Body of pancreas (tissue), 4 donors: ENCODE data around the gene LGR6. TPM values are rescaled to one million over a fixed set of nuclear protein-coding genes. Genes with fewer than 3 reads are reported as not detected.

ENCODE experiments used
- ATAC-seq: fragments of 150-250 bp; one replicate; pipeline ENCODE4 v1.9.1; 2016
- DNase-seq, 4 donors: peaks; one replicate each; pipeline ENCODE4 v3.0.0-alpha.2; 2019
- H3K27ac ChIP-seq, 4 donors: fragments of 200-600 bp; sonication (generic); 1 replicate in 3 of 4; 2 replicates in 1 of 4; pipeline versions ENCODE4 v1.5.1 to v1.6.1; 2016 to 2019; ENCODE audit warnings: mild to moderate bottlenecking in 1 of 4, mixed read lengths in 1 of 4, moderate library complexity in 1 of 4
- H3K27me3 ChIP-seq, 2 donors: fragments of 200-600 bp; sonication (generic); one replicate each; pipeline ENCODE4 v1.6.0; 2016; ENCODE audit warnings: mild to moderate bottlenecking in 1 of 2
- H3K36me3 ChIP-seq, 2 donors: fragments of 200-600 bp; sonication (generic); replicated peaks in 1 of 2; 2 replicates each; pipeline ENCODE4 v1.5.1; 2016; ENCODE audit warnings: low read depth in 2 of 2; ENCODE audit not compliant: insufficient read depth in 1 of 2
- H3K4me1 ChIP-seq: fragments of 200-600 bp; sonication (generic); one replicate; pipeline ENCODE4 v1.6.0; 2016
- H3K4me3 ChIP-seq, 2 donors: fragments of 200-600 bp; sonication (generic); 1 replicate in 1 of 2; 2 replicates in 1 of 2; pipeline ENCODE4 v1.5.1; 2016 to 2019
- H3K9me3 ChIP-seq, 3 donors: fragments of 200-600 bp; sonication (generic); 1 replicate in 2 of 3; 2 replicates in 1 of 3; pipeline ENCODE4 v1.5.1; 2016
- POLR2A ChIP-seq, 3 donors: fragments of 450-650 bp; IDR thresholded peaks; one replicate each; pipeline ENCODE4 v1.6.1; 2016; ENCODE audit warnings: antibody characterized with exemption in 3 of 3, mild to moderate bottlenecking in 2 of 3
- WGBS, 2 donors: methylation state at CpG; one replicate each; pipeline ENCODE4 v1.1.5; 2017; 5-methylcytosine and 5-hydroxymethylcytosine counted together
- intact Hi-C: fragments of 100-400 bp; cut with DNase I; formaldehyde crosslinking; loops from one replicate; pipeline ENCODE4 v1.15.1; 2023
- total RNA-seq, 2 donors: library from RNA; depleted of rRNA; stranded (reverse); fragments of >200 nt; gene quantifications; one replicate each; pipeline ENCODE4 v1.1.0, GENCODE V29; 2016
- TF ChIP-seq, protein P1 (sequence below), 7 experiments: fragments of 450-650 bp in 4 of 7; fragments of 200-600 bp in 3 of 7; sonication (generic) in 3 of 7; IDR thresholded peaks; one replicate each; pipeline ENCODE4 v1.5.1; 2016 to 2019; ENCODE audit warnings: antibody characterized with exemption in 7 of 7

Gene LGR6
- total RNA-seq, 2 donors from 2014 or later: 0.52 TPM; not detected in 1

- intact Hi-C loops: no loop called here
- no peak for ATAC-seq
- peaks cover 7% of the 10 kb centered on the region for H3K4me1 ChIP-seq
- WGBS, 2 donors: 35 to 38% methylated on average over 8 of the region's 8 CpGs
- no peak overlapping the region for H3K4me3 ChIP-seq
- no peaks in the 10 kb centered on the region for H3K9me3 ChIP-seq
- H3K27ac ChIP-seq: no peak overlapping the region
- DNase-seq: no peak
- H3K27me3 ChIP-seq: peaks cover 0 to 14% of the 10 kb centered on the region in 2 donors
- TF ChIP-seq POLR2A (IDR thresholded peaks at IDR 0.05): no peak
- TF ChIP-seq, protein P1, sequence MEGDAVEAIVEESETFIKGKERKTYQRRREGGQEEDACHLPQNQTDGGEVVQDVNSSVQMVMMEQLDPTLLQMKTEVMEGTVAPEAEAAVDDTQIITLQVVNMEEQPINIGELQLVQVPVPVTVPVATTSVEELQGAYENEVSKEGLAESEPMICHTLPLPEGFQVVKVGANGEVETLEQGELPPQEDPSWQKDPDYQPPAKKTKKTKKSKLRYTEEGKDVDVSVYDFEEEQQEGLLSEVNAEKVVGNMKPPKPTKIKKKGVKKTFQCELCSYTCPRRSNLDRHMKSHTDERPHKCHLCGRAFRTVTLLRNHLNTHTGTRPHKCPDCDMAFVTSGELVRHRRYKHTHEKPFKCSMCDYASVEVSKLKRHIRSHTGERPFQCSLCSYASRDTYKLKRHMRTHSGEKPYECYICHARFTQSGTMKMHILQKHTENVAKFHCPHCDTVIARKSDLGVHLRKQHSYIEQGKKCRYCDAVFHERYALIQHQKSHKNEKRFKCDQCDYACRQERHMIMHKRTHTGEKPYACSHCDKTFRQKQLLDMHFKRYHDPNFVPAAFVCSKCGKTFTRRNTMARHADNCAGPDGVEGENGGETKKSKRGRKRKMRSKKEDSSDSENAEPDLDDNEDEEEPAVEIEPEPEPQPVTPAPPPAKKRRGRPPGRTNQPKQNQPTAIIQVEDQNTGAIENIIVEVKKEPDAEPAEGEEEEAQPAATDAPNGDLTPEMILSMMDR (IDR thresholded peaks at IDR 0.05): no peak
- no peaks in the 10 kb centered on the region for H3K36me3 ChIP-seq
These were observed 19.9 kb downstream of the LGR6 start for GRCh38 chr1:202213361-202214088.

DNA sequence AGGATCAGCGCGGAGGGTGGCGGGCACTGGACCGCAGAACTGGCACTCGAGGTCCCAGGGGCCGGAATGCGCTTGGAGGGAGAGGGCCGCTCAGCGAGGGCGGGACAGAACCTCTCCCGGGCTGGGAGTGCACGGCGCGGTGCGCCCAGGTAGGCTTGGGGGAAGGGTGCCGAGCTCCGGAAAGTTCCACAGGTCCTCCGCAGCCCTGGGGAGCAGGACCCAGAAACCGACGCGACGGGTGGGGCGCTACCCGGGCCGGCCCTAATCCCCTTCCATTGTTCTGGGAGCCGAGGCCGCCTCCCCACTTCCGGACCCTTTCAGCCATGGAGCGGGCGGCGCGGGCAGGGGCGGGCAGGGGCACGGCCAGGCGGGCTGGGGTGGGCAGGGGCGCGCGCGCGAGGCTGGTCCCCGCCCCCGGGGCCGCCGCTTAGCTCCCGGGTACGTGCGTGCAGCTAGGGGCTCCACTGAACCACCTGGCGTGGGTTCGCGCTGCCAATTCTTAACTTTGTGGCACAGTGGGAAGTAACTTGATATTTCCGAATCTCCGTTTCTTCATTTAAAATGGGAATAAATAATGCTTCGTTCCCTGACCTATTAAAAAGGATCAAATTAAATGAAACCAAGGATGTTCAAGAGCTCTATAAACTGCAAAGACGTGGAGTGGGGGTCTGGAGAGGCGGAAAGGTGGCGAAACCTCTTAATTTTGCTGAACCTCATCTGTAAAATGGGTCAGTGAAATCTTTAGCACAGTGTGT lies 20.7 kb downstream of the LGR6 start:
- H3K9me3 ChIP-seq: no peaks in the 10 kb centered on the region
- ATAC-seq: peak; percentile 42
- no peak overlapping the region for H3K27ac ChIP-seq
- intact Hi-C loops: no loop called here
- DNase-seq: peak in 1 of 4 donors; percentile 14
- no peak for TF ChIP-seq POLR2A (IDR thresholded peaks at IDR 0.05)
- TF ChIP-seq, protein P1 (IDR thresholded peaks at IDR 0.05): no peak
- WGBS, 2 donors: 4 to 14% methylated on average over 18 to 55 of the region's 56 CpGs
- H3K4me3 ChIP-seq: no peak overlapping the region
- peaks cover 0 to 14% of the 10 kb centered on the region in 2 donors for H3K27me3 ChIP-seq
- H3K36me3 ChIP-seq: no peaks in the 10 kb centered on the region
- peaks cover 7% of the 10 kb centered on the region for H3K4me1 ChIP-seq

GRCh38 chr1:202215472-202216130 lies 22.0 kb downstream of the LGR6 start:
- no peak overlapping the region for H3K4me3 ChIP-seq
- ATAC-seq (no peak), DNase-seq (no peak)
- peaks cover 7% of the 10 kb centered on the region for H3K4me1 ChIP-seq
- no peak for TF ChIP-seq POLR2A (IDR thresholded peaks at IDR 0.05)
- TF ChIP-seq, protein P1 (IDR thresholded peaks at IDR 0.05): no peak
- 56 to 60% methylated on average over 10 of the region's 10 CpGs for WGBS, 2 donors
- intact Hi-C loops: no loop called here
- H3K27ac ChIP-seq: no peak overlapping the region
- H3K9me3 ChIP-seq: no peaks in the 10 kb centered on the region
- peaks cover 0 to 14% of the 10 kb centered on the region in 2 donors for H3K27me3 ChIP-seq
- H3K36me3 ChIP-seq: no peaks in the 10 kb centered on the region

GRCh38 chr1:202216691-202217090 lies 23.1 kb downstream of the LGR6 start:
- peaks cover 0 to 14% of the 10 kb centered on the region in 2 donors for H3K27me3 ChIP-seq

More at GRCh38 chr1:202216691-202217090, 23.1 kb downstream of the LGR6 start:
- no peaks in the 10 kb centered on the region for H3K36me3 ChIP-seq
- peaks cover 7% of the 10 kb centered on the region for H3K4me1 ChIP-seq
- H3K4me3 ChIP-seq: no peak overlapping the region
- intact Hi-C loops: no loop called here
- TF ChIP-seq, protein P1 (IDR thresholded peaks at IDR 0.05): no peak
- TF ChIP-seq POLR2A (IDR thresholded peaks at IDR 0.05): no peak
- no peaks in the 10 kb centered on the region for H3K9me3 ChIP-seq
- 49 to 86% methylated on average over 1 to 4 of the region's 4 CpGs for WGBS, 2 donors
- H3K27ac ChIP-seq: no peak overlapping the region
- no peak for ATAC-seq
- DNase-seq: no peak
